ENCODE data around the gene SAMD4A.

SAMD4A gene

DNA sequence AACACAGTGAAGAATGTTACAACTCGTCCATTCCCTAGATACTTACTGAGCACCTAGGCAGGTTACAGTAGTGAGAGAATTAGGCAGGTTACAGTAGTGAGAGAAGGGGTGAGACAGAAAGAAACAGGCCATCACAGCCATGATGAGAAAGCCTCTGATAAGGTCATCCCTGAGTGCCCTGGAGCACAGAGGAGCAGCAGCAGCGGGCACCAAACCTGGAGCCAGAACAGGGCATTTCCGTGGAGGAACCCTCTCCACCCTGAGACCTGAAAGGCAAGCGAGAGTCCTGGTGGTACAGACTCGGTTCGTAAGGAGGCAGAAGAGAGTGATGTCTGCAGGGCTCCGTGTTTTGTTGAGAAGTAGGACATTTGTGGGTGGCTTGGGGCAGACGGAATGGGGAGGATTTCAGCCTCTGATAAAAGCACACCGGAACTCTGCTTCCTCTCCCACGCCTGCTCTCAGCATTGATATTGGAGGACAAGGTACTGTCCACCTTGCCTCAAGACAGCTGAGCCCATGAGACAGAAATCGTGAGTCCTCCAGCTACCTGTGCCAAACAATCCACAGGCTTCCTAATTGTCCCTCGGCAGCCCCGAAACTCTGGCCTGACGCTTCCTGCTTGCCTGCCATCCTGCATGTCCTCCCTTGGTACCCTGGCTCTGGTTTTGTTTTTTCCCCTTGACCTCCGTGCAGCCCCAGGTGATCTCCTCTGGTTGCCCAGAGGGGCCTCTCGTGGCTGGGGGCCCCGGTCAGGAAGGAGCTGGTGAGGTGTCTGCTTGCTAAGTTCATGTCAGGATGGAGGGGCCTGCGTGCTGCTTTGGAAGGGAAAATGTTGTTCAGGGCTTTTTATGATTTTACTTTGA, 199.6 kb downstream of the SAMD4A start:
- no peak for TF ChIP-seq CTCF (conservative IDR thresholded peaks at IDR 0.05; ENCODE audit: low read depth, low read length)
- no peak overlapping the region for H3K4me3 ChIP-seq (ENCODE audit: low read length)
- no peak for DNase-seq (ENCODE audit: low read depth)

GRCh38 chr14:54767139-54767431, 200.2 kb downstream of the SAMD4A start:
- TF ChIP-seq CTCF (conservative IDR thresholded peaks at IDR 0.05; ENCODE audit: low read depth, low read length) = no peak
- DNase-seq (ENCODE audit: low read depth) = no peak
- no peak overlapping the region for H3K4me3 ChIP-seq (ENCODE audit: low read length)

- no peak for DNase-seq (ENCODE audit: low read depth)
Observed at GRCh38 chr14:54767450-54767849, 200.5 kb downstream of the SAMD4A start.

DNA sequence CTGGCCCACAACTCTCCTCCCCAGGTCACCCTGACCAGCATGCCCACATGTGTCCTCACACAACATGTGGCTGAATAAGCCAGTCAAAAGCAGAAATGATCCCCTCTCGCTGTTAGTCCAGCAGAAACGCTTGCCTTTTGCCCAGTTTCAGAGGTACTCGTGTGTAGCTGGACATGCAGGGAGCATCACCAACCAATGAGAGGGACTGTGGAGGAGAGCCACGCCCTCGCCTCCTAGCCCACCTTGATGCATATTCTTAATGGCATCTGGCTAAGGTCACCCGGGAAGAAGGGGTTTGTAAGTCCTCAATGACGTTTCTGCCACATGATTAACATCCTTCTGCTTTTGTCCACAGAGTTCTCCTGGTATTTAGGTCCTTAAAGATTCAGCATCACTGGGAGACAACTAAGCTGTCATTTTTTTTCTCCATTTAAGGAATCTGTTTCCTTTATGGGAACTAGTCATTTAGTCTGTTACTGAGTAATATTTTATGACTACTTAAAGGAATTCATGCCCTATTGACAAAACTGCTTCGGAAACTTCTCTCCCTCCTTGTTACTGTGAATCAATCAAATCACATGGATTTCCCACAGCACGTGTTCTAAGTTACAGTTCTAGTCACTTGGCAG, 201.7 kb downstream of the SAMD4A start:
- no peak overlapping the region for H3K4me3 ChIP-seq (ENCODE audit: low read length)
- TF ChIP-seq CTCF (conservative IDR thresholded peaks at IDR 0.05; ENCODE audit: low read depth, low read length) = no peak
- DNase-seq (ENCODE audit: low read depth) = no peak

More at GRCh38 chr14:54767450-54767849, 200.5 kb downstream of the SAMD4A start:
- no peak overlapping the region for H3K4me3 ChIP-seq (ENCODE audit: low read length)
- no peak for TF ChIP-seq CTCF (conservative IDR thresholded peaks at IDR 0.05; ENCODE audit: low read depth, low read length)

DNA sequence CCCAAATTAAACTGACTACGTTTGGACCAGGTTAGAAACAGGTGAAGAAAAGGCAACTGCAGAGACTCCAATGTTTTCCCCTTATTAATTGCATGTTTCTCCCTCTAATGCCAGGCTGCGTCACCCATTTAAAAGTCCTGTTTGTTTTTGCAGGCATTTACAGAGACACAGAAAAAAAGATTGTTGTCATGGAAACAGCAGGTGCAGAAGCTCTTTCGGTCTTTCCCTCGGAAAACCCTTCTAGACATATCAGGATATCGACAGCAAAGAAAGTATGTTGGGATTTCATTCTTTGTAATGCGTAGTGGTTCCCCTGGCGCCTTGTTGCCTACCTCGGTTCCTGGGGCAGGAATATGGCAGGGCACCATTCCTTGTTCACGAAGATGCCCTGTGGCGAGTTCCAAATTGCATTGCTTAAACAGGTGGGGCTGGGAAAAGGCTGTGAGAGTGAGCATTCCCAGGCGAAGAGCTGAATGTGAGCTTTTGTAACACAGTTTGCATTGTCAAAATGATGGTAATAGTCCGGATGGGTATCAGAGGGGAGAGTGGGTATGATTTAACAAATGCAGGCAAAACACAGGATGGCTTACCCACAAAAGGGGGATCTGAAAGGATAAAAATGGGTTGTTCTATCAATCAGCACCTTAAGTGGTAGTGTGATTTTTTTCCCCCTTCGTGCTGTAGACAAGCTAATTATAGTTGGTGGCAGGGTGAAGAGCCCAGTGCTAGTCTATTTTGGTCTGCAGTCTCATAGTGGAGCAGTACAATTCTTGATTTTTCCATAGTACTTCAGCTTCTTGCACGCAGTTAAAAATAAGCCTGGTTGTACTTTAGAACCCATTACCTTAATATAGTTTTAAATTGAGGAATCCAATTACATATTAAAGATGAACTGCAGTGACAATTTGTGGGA, 203.3 kb downstream of the SAMD4A start:
- DNase-seq (ENCODE audit: low read depth) = no peak
- no peak overlapping the region for H3K4me3 ChIP-seq (ENCODE audit: low read length)
- no peak for TF ChIP-seq CTCF (conservative IDR thresholded peaks at IDR 0.05; ENCODE audit: low read depth, low read length)

- no peak for DNase-seq (ENCODE audit: low read depth)
- H3K4me3 ChIP-seq (ENCODE audit: low read length) = no peak overlapping the region
Observed at GRCh38 chr14:54771411-54772027, 204.6 kb downstream of the SAMD4A start.

More at GRCh38 chr14:54771411-54772027, 204.6 kb downstream of the SAMD4A start:
- TF ChIP-seq CTCF (conservative IDR thresholded peaks at IDR 0.05; ENCODE audit: low read depth, low read length) = no peak

Measured in retinal pigment epithelial cell (primary cell).